Endothelial cell of umbilical vein (primary cell): ENCODE measurements around the gene MINK1. TPM values are rescaled to one million over a fixed set of nuclear protein-coding genes. Genes with fewer than 3 reads are reported as not detected.

Experiments
- BruUV-seq: library from RNA; stranded (reverse); fragments of 400-500 nt; replicated peaks from 2 replicates; lab custom pipeline; 2021; lab: Mats Ljungman, UMichigan
- CTCF ChIA-PET: fragments of 300-600, 350-600 bp; sonication (Branson Sonifier 250); formaldehyde crosslinking; loops from one replicate; lab custom pipeline; 2021; ENCODE audit warnings: antibody characterized with exemption, inconsistent platforms; lab: Charles Lee
- POLR2A ChIA-PET: fragments of 300-600, 350-600 bp; sonication (Branson Sonifier 250); formaldehyde crosslinking; loops from one replicate; lab custom pipeline; 2021; ENCODE audit warnings: antibody characterized with exemption, inconsistent platforms; lab: Charles Lee
- DNase-seq: peaks from one replicate; pipeline ENCODE4 v3.0.0-alpha.2; 2011; ENCODE audit warnings: low read depth, low spot score
- FAIRE-seq: peaks from 2 replicates; lab custom pipeline; 2011; peaks lifted over from hg19 to GRCh38; lab: Jason Lieb, UNC
- H2AFZ ChIP-seq: 2 replicates; pipeline ENCODE4 v1.6.0; 2012; ENCODE audit warnings: low read depth, low read length, control low read depth, inconsistent platforms
- H3K27ac ChIP-seq: 2 replicates; pipeline ENCODE4 v1.5.1; 2011; ENCODE audit warnings: low read depth, mild to moderate bottlenecking, control low read depth, low read length, moderate library complexity; ENCODE audit not compliant: insufficient read depth
- H3K27me3 ChIP-seq, 2 experiments: 2 replicates each; pipeline versions ENCODE4 v1.6.0 to v1.6.1; 2011; ENCODE audit warnings: low read length in 2 of 2, mixed read lengths in 1 of 2; ENCODE audit not compliant: control insufficient read depth in 2 of 2, insufficient read depth in 2 of 2
- H3K36me3 ChIP-seq, 2 experiments: 2 replicates in 1 of 2; 3 replicates in 1 of 2; pipeline ENCODE4 v1.5.1; 2011; ENCODE audit warnings: low read length in 2 of 2, mild to moderate bottlenecking in 1 of 2, moderate library complexity in 1 of 2; ENCODE audit not compliant: control insufficient read depth in 2 of 2, insufficient read depth in 2 of 2; ENCODE audit errors: extremely low read depth in 1 of 2
- H3K4me1 ChIP-seq: 3 replicates; pipeline ENCODE4 v1.5.1; 2011; ENCODE audit warnings: mild to moderate bottlenecking, low read length; ENCODE audit not compliant: control insufficient read depth, insufficient read depth; ENCODE audit errors: extremely low read depth
- H3K4me2 ChIP-seq: 2 replicates; pipeline ENCODE4 v1.6.1; 2011; ENCODE audit warnings: low read length, control low read depth, mixed read lengths; ENCODE audit not compliant: insufficient read depth
- H3K4me3 ChIP-seq, 3 experiments: fragments of 200-600 bp in 1 of 3; sonication (generic), shearing (Covaris generic) in 1 of 3; replicated peaks in 1 of 3; 2 replicates each; pipeline ENCODE4 v1.5.1; 2011 to 2016; ENCODE audit warnings: control low read depth in 3 of 3, low read length in 3 of 3, mild to moderate bottlenecking in 2 of 3, inconsistent platforms in 1 of 3, low read depth in 1 of 3, moderate library complexity in 1 of 3; ENCODE audit not compliant: insufficient read depth in 1 of 3
- H3K79me2 ChIP-seq: 2 replicates; pipeline ENCODE4 v1.6.0; 2012; ENCODE audit warnings: low read length, inconsistent platforms; ENCODE audit not compliant: control insufficient read depth, insufficient read depth
- H3K9ac ChIP-seq: replicated peaks from 2 replicates; pipeline ENCODE3; 2011; ENCODE audit warnings: low read length, control low read depth; ENCODE audit not compliant: insufficient read depth; ENCODE audit errors: extremely low read depth
- H3K9me1 ChIP-seq: replicated peaks from 3 replicates; pipeline ENCODE4 v1.6.0; 2011; ENCODE audit warnings: mild to moderate bottlenecking, low read length; ENCODE audit not compliant: control insufficient read depth, insufficient read depth; ENCODE audit errors: extremely low read depth
- H3K9me3 ChIP-seq: replicated peaks from 2 replicates; pipeline ENCODE4 v1.5.1; 2012; ENCODE audit warnings: low read length, inconsistent platforms; ENCODE audit not compliant: control insufficient read depth, insufficient read depth
- H4K20me1 ChIP-seq: replicated peaks from 2 replicates; pipeline ENCODE3; 2011; ENCODE audit warnings: mild to moderate bottlenecking, low read length; ENCODE audit not compliant: control insufficient read depth, insufficient read depth; ENCODE audit errors: extremely low read depth
- JUN ChIP-seq: IDR thresholded peaks from 2 replicates; pipeline ENCODE4 v1.6.1; 2011; ENCODE audit warnings: borderline replicate concordance, low read depth; ENCODE audit not compliant: insufficient read length, insufficient read depth
- POLR2A ChIP-seq: IDR thresholded peaks from 2 replicates; pipeline ENCODE4 v1.6.1; 2012; ENCODE audit warnings: low read depth, mild to moderate bottlenecking, control low read depth, low read length
- POLR2AphosphoS5 ChIP-seq: IDR thresholded peaks from 2 replicates; pipeline ENCODE4 v1.6.1; 2012; ENCODE audit warnings: low read depth, mild to moderate bottlenecking, control low read depth, low read length, moderate library complexity; ENCODE audit not compliant: insufficient read depth
- dilution Hi-C: fragments of 300-500 bp; cut with MboI; formaldehyde crosslinking; loops from one replicate; pipeline ENCODE4 v1.15.0; 2019; ENCODE audit warnings: low sequenced_read_pairs; ENCODE audit not compliant: extremely low pct_ligation_motif_present
- intact Hi-C: fragments of 100-400 bp; cut with micrococcal nuclease; formaldehyde crosslinking; loops from one replicate; pipeline ENCODE4 v1.10.0; 2022
- polyA plus RNA-seq, 4 experiments: library from polyadenylated mRNA; depleted of rRNA in 3 of 4; stranded (reverse) in 3 of 4; unstranded in 1 of 4; fragments of >200 nt; gene quantifications; 2 replicates each; pipeline versions ENCODE4 v1.2.1 to v1.2.3, GENCODE V29; 2011 to 2012; ENCODE audit warnings: missing spikeins in 1 of 4
- total RNA-seq: library from RNA; stranded (reverse); gene quantifications from 2 replicates; pipeline ENCODE4 v1.2.3, GENCODE V29; 2021
- TF ChIP-seq, protein P1 (sequence below), 2 donors: IDR thresholded peaks; 1 replicate in 1 of 2; 2 replicates in 1 of 2; pipeline ENCODE4 v1.5.1; 2011; ENCODE audit warnings: low read length in 2 of 2, mild to moderate bottlenecking in 2 of 2, moderate library complexity in 2 of 2, control low read depth in 1 of 2, inconsistent platforms in 1 of 2, low read depth in 1 of 2; ENCODE audit not compliant: insufficient read depth in 1 of 2; ENCODE audit errors: extremely low read depth in 1 of 2

The MINK1 gene
- total and polyA plus RNA-seq, 2 donors (not counting 3 experiments of a cell fraction or from before 2014, with no cell fraction given) = 53.6 to 89.4 TPM

DNA sequence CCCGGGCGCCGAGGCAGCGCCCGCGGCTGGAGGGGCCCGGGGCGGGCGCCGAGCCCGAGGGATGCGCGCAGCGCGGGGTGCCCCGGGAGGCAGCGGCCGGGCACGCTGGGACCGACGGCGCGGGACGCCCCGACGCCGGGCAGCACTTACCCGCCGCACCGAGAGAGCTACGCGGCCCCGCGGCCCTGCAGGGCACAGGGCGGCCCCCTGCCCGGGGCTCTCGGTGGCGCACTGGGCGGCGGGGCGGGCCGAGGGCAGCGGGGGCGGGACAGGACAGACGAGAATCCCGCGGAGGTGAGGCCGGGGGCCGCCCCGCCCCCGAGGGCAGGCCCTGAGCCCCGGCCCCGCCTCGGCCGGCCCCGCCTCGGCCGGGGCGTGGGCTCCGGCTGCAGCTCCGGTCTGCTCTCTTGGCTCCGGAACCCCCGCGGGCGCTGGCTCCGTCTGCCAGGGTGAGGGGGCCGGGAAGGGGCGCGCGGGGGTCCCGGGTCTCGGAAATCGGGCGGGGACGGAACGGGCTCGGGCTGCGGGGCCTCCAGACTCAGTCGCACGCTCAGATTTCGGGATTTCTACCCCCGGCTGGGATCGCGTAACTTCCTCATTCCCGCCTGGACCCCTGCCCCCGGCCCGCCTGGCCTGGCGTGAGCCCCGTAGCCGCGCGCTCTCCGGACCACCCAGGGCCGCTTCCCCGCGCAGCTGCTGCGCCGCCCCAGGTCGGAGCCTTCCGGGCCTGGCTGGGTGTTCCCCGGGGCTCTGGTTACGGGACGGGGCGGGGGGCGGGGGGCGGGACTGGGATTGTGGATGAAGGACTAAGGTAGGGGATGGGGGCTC, 26.1 kb upstream of the MINK1 start, which contains the start of gene PLD2:
PLD2 (plus strand) TSS at position 376 of the 828 bp plus-strand sequence. CDS start 621 bp downstream, outside the sequence.
- no TSS peak for BruUV-seq
- no peaks in the 10 kb centered on the region for H3K79me2 ChIP-seq
- intact Hi-C loops = loop anchor here (1.0 kb wide), 1 partner anchor 11 kb away; the partner anchor contains the start of gene PSMB6
- peaks cover 11% of the 10 kb centered on the region for H3K4me1 ChIP-seq
- H3K9me3 ChIP-seq = no peaks in the 10 kb centered on the region
- H3K4me3 ChIP-seq = peak within 1 kb of the TSS; percentile 87 to 96 (median 91)
- dilution Hi-C loops = no loop called here
- peak within 1 kb of the TSS; percentile 98 for H2AFZ ChIP-seq
- H3K9me1 ChIP-seq = no peaks in the 10 kb centered on the region
- no peak within 1 kb of the TSS for H3K27ac ChIP-seq
- peak within 1 kb of the TSS; percentile 80 for H3K9ac ChIP-seq
- no peaks in the 10 kb centered on the region for H4K20me1 ChIP-seq
- CTCF ChIA-PET = interaction anchor here (1.0 to 3.2 kb wide), 8 partner anchors 11 to 97 kb away, joined by 3 to 14 read pairs (median 7); partner anchors contain the start of genes ARRB2, GLTPD2, PSMB6 and VMO1
- peak; percentile 78 for TF ChIP-seq POLR2AphosphoS5
- TF ChIP-seq JUN = no peak
- TF ChIP-seq, protein P1, sequence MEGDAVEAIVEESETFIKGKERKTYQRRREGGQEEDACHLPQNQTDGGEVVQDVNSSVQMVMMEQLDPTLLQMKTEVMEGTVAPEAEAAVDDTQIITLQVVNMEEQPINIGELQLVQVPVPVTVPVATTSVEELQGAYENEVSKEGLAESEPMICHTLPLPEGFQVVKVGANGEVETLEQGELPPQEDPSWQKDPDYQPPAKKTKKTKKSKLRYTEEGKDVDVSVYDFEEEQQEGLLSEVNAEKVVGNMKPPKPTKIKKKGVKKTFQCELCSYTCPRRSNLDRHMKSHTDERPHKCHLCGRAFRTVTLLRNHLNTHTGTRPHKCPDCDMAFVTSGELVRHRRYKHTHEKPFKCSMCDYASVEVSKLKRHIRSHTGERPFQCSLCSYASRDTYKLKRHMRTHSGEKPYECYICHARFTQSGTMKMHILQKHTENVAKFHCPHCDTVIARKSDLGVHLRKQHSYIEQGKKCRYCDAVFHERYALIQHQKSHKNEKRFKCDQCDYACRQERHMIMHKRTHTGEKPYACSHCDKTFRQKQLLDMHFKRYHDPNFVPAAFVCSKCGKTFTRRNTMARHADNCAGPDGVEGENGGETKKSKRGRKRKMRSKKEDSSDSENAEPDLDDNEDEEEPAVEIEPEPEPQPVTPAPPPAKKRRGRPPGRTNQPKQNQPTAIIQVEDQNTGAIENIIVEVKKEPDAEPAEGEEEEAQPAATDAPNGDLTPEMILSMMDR (IDR thresholded peaks at IDR 0.05; ENCODE audit: extremely low read depth in 1 of 2, insufficient read depth in 1 of 2, low read depth in 1 of 2, low read length in 2 of 2) = no peak
- peak; percentile 85 for TF ChIP-seq POLR2A
- peaks cover 2 to 9% of the 10 kb centered on the region in 2 experiments for H3K36me3 ChIP-seq
- peak; percentile 74 for DNase-seq
- FAIRE-seq = peak; percentile 85
- H3K4me2 ChIP-seq = peak within 1 kb of the TSS; percentile 97
- POLR2A ChIA-PET = interaction anchor here (0.5 to 1.0 kb wide), 3 partner anchors 11 to 69 kb away, joined by 3 to 5 read pairs (median 3); partner anchors contain the start of gene PSMB6
- H3K27me3 ChIP-seq = no peaks in the 10 kb centered on the region
